Mesenchymal stem cell (in vitro differentiated cells and primary cell): ENCODE data around the gene LDB2.

Source experiments
- DNase-seq: peaks from one replicate; pipeline ENCODE4 v3.0.0-alpha.2; 2013
- H2AFZ ChIP-seq: one replicate; pipeline ENCODE4 v1.6.1; 2013; ENCODE audit warnings: low read depth, mild to moderate bottlenecking, control low read depth, inconsistent platforms, low read length, moderate library complexity
- H2AK5ac ChIP-seq: 2 replicates; pipeline ENCODE4 v1.6.1; 2013; ENCODE audit warnings: low read length, moderate library complexity, mild to moderate bottlenecking, inconsistent platforms; ENCODE audit not compliant: severe bottlenecking
- H2BK120ac ChIP-seq: one replicate; pipeline ENCODE4 v1.6.1; 2013; ENCODE audit warnings: low read depth, mild to moderate bottlenecking, inconsistent platforms, low read length, moderate library complexity
- H2BK12ac ChIP-seq, 2 experiments: one replicate each; pipeline ENCODE4 v1.6.1; 2013; ENCODE audit warnings: inconsistent platforms in 2 of 2, low read length in 2 of 2, mild to moderate bottlenecking in 2 of 2, moderate library complexity in 2 of 2, control low read depth in 1 of 2
- H2BK15ac ChIP-seq: one replicate; pipeline ENCODE4 v1.6.1; 2013; ENCODE audit warnings: mild to moderate bottlenecking, low read depth, inconsistent platforms; ENCODE audit not compliant: poor library complexity, severe bottlenecking
- H2BK5ac ChIP-seq: 2 replicates; pipeline ENCODE4 v1.6.1; 2013; ENCODE audit warnings: low read depth, mild to moderate bottlenecking, low read length, control low read depth, inconsistent platforms; ENCODE audit not compliant: poor library complexity, severe bottlenecking
- H3K14ac ChIP-seq, 2 experiments: one replicate each; pipeline ENCODE4 v1.6.1; 2013; ENCODE audit warnings: inconsistent platforms in 2 of 2, low read length in 2 of 2, control low read depth in 1 of 2, mild to moderate bottlenecking in 1 of 2, moderate library complexity in 1 of 2
- H3K18ac ChIP-seq, 2 experiments: one replicate each; pipeline ENCODE4 v1.6.1; 2013; ENCODE audit warnings: inconsistent platforms in 2 of 2, low read length in 2 of 2, control low read depth in 1 of 2, low read depth in 1 of 2, mild to moderate bottlenecking in 1 of 2
- H3K23ac ChIP-seq, 2 experiments: one replicate each; pipeline ENCODE4 v1.6.1; 2013; ENCODE audit warnings: inconsistent platforms in 2 of 2, low read length in 2 of 2, mild to moderate bottlenecking in 2 of 2, moderate library complexity in 2 of 2, control low read depth in 1 of 2
- H3K27ac ChIP-seq: 2 replicates; pipeline ENCODE4 v1.5.1; 2013; ENCODE audit warnings: mild to moderate bottlenecking, moderate library complexity, low read length, control low read depth, inconsistent platforms; ENCODE audit not compliant: poor library complexity, severe bottlenecking
- H3K27me3 ChIP-seq, 2 experiments: 2 replicates each; pipeline versions ENCODE4 v1.6.1 to v1.7.0; 2013; ENCODE audit warnings: low read length in 2 of 2, mild to moderate bottlenecking in 2 of 2, moderate library complexity in 2 of 2, control low read depth in 1 of 2, inconsistent platforms in 1 of 2; ENCODE audit not compliant: control insufficient read depth in 1 of 2, insufficient read depth in 1 of 2
- H3K36me3 ChIP-seq, 2 experiments: 2 replicates each; pipeline versions ENCODE4 v1.6.1 to v1.7.0; 2013; ENCODE audit warnings: low read length in 2 of 2, control low read depth in 1 of 2, inconsistent platforms in 1 of 2, low read depth in 1 of 2, mild to moderate bottlenecking in 1 of 2; ENCODE audit not compliant: insufficient read depth in 2 of 2, control insufficient read depth in 1 of 2
- H3K4ac ChIP-seq, 2 experiments: one replicate each; pipeline ENCODE4 v1.6.1; 2013; ENCODE audit warnings: inconsistent platforms in 2 of 2, low read length in 2 of 2, mild to moderate bottlenecking in 2 of 2, moderate library complexity in 2 of 2, control low read depth in 1 of 2, low read depth in 1 of 2
- H3K4me1 ChIP-seq: 2 replicates; pipeline ENCODE4 v1.6.1; 2013; ENCODE audit warnings: low read depth, low read length, control low read depth; ENCODE audit not compliant: control insufficient read depth, insufficient read depth
- H3K4me2 ChIP-seq: 2 replicates; pipeline ENCODE4 v1.6.1; 2013; ENCODE audit warnings: low read length, mild to moderate bottlenecking, inconsistent platforms; ENCODE audit not compliant: poor library complexity, severe bottlenecking
- H3K4me3 ChIP-seq, 2 experiments: 2 replicates each; pipeline versions ENCODE4 v1.5.1 to v1.7.0; 2013; ENCODE audit warnings: low read length in 2 of 2, mild to moderate bottlenecking in 2 of 2, control low read depth in 1 of 2, low read depth in 1 of 2; ENCODE audit not compliant: insufficient read depth in 1 of 2
- H3K79me1 ChIP-seq: replicated peaks from 2 replicates; pipeline ENCODE4 v1.6.1; 2013; ENCODE audit warnings: mild to moderate bottlenecking, control low read depth, low read length, inconsistent platforms; ENCODE audit not compliant: poor library complexity, severe bottlenecking
- H3K9ac ChIP-seq: 2 replicates; pipeline ENCODE4 v1.7.0; 2013; ENCODE audit warnings: mild to moderate bottlenecking, low read length, moderate library complexity
- H3K9me3 ChIP-seq: 2 replicates; pipeline ENCODE4 v1.7.0; 2013; ENCODE audit warnings: mild to moderate bottlenecking, low read length; ENCODE audit not compliant: control insufficient read depth
- H4K8ac ChIP-seq: one replicate; pipeline ENCODE4 v1.6.1; 2013; ENCODE audit warnings: inconsistent platforms, mild to moderate bottlenecking, low read length, moderate library complexity
- H4K91ac ChIP-seq: one replicate; pipeline ENCODE4 v1.6.1; 2013; ENCODE audit warnings: mild to moderate bottlenecking, low read length, inconsistent platforms
- WGBS: methylation state at CpG from one replicate; pipeline ENCODE4 v1.1.7; 2013; ENCODE audit warnings: mixed read lengths; 5-methylcytosine and 5-hydroxymethylcytosine counted together

Gene LDB2

DNA sequence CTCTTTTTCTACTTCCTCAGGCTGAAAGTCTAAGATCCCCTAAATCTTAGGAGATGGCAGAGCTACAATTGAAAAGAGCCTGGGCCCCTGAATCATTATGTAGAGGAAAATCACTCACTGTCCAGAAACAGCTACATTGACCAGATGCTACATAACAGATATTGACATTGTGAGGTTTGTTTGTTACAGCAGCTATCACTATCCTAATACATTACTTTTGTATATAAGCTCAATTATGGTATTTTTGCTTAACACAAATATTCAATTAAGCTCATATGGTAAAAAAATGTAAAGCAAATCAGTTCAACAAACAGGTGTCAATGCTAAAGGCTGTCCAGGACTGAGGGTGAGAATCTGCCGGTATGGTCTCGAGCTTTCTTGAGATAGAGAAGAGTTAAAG lies 89.4 kb downstream of the LDB2 start:
- Histone ChIP-seq H2BK12ac (no peak overlapping the region), H3K4ac (no peak overlapping the region), H2BK5ac (no peak overlapping the region), H3K18ac (no peak overlapping the region), H3K4me1 (no peaks in the 10 kb centered on the region), H3K14ac (no peak overlapping the region), H3K4me2 (no peak overlapping the region), H4K91ac (no peak overlapping the region), H3K36me3 (peaks cover 0 to 51% of the 10 kb centered on the region in 2 experiments), H3K9ac (no peak overlapping the region), H2BK15ac (no peak overlapping the region), H3K27ac (no peak overlapping the region), H3K79me1 (no peaks in the 10 kb centered on the region), H2AK5ac (no peak overlapping the region), H2AFZ (no peak overlapping the region), H3K23ac (no peak overlapping the region), H3K4me3 (no peak overlapping the region), H2BK120ac (no peak overlapping the region), H4K8ac (no peak overlapping the region), H3K9me3 (peaks cover 16% of the 10 kb centered on the region), H3K27me3 (no peaks in the 10 kb centered on the region)
- no CpG with 5 or more reads among the region's 2 CpGs for WGBS
- DNase-seq = no peak

DNA sequence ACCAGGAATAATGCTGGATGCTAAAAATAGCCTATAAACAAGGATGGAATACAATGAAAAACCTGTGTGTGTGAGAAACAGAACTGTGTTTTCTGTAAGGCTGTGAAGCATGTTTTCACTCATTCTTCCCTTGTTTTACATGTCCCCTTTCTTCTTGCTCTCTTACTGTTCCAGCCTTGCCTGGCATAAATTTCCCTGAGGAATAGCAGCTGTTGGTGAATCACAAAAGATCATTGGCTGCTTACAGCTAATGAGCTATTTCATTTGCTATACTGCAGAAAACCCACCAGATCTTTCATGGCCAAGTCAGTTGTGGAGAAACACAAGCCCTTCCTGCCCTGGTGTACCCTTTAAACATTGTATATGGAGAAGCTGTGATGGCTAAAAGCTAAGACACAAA lies 91.1 kb downstream of the LDB2 start:
- Histone ChIP-seq H2BK120ac (no peak overlapping the region), H3K14ac (no peak overlapping the region), H2BK15ac (no peak overlapping the region), H3K27me3 (no peaks in the 10 kb centered on the region), H3K23ac (no peak overlapping the region), H2AFZ (no peak overlapping the region), H2AK5ac (no peak overlapping the region), H4K8ac (no peak overlapping the region), H3K27ac (no peak overlapping the region), H3K79me1 (no peaks in the 10 kb centered on the region), H3K4me2 (no peak overlapping the region), H2BK5ac (no peak overlapping the region), H3K18ac (no peak overlapping the region), H3K4me1 (no peaks in the 10 kb centered on the region), H3K4ac (no peak overlapping the region), H3K36me3 (peaks cover 0 to 51% of the 10 kb centered on the region in 2 experiments), H2BK12ac (no peak overlapping the region), H3K9me3 (peaks cover 16% of the 10 kb centered on the region), H4K91ac (no peak overlapping the region), H3K9ac (no peak overlapping the region), H3K4me3 (no peak overlapping the region)
- no peak for DNase-seq

DNA sequence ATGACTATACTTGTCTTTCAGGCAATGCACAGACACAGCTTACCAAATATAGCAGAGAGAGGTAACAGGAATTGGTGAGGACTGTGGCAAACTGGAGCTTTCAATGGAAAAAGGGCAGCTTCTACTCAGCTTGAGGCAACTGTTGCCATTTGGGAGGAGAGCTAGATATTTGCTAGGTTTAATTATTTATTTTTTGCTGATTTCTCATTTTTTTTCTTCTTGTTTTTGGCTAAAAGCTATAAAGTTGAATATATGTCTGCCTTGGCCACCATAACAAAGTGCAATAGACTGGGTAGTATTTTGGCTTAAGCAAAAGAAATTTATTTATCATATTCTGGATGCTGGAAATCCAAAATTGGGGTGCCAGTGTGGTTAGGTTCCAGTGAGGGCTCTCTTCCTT lies 93.9 kb downstream of the LDB2 start:
- no peak overlapping the region for H2AFZ ChIP-seq
- H3K9me3 ChIP-seq = peaks cover 16% of the 10 kb centered on the region

GRCh38 chr4:16802044-16802443 lies 96.4 kb downstream of the LDB2 start:
- Histone ChIP-seq H2AFZ (no peak overlapping the region), H3K79me1 (no peaks in the 10 kb centered on the region), H3K9ac (no peak overlapping the region), H2BK5ac (no peak overlapping the region), H3K14ac (no peak overlapping the region), H3K27ac (no peak overlapping the region), H4K91ac (no peak overlapping the region), H4K8ac (no peak overlapping the region), H3K18ac (no peak overlapping the region), H2AK5ac (no peak overlapping the region), H3K9me3 (peaks cover 9% of the 10 kb centered on the region), H2BK15ac (no peak overlapping the region), H3K4me3 (no peak overlapping the region), H2BK120ac (no peak overlapping the region), H3K36me3 (peaks cover 0 to 46% of the 10 kb centered on the region in 2 experiments), H3K4ac (no peak overlapping the region), H3K4me2 (no peak overlapping the region), H2BK12ac (no peak overlapping the region), H3K23ac (no peak overlapping the region), H3K4me1 (no peaks in the 10 kb centered on the region), H3K27me3 (no peaks in the 10 kb centered on the region)
- DNase-seq = no peak
- 95% methylated on average over 3 of the region's 3 CpGs for WGBS

More for the DNA sequence above, 93.9 kb downstream of the LDB2 start:
- H3K9ac ChIP-seq = no peak overlapping the region
- H3K4me2 ChIP-seq = no peak overlapping the region
- no peak overlapping the region for H2BK120ac ChIP-seq
- no peak overlapping the region for H3K4ac ChIP-seq
- H3K27ac ChIP-seq = no peak overlapping the region
- H4K8ac ChIP-seq = no peak overlapping the region
- H3K79me1 ChIP-seq = no peaks in the 10 kb centered on the region
- H3K4me3 ChIP-seq = no peak overlapping the region
- H3K4me1 ChIP-seq = no peaks in the 10 kb centered on the region
- DNase-seq = no peak
- H2BK12ac ChIP-seq = no peak overlapping the region
- H2BK15ac ChIP-seq = no peak overlapping the region
- peaks cover 0 to 51% of the 10 kb centered on the region in 2 experiments for H3K36me3 ChIP-seq
- no peak overlapping the region for H3K23ac ChIP-seq
- H2AK5ac ChIP-seq = no peak overlapping the region
- no peak overlapping the region for H4K91ac ChIP-seq
- no peaks in the 10 kb centered on the region for H3K27me3 ChIP-seq
- H2BK5ac ChIP-seq = no peak overlapping the region
- H3K14ac ChIP-seq = no peak overlapping the region
- H3K18ac ChIP-seq = no peak overlapping the region
